WERI-Rb-1 (cell line): Measurements from ENCODE around the gene ADK.

Experiments
- DNase-seq: peaks from one replicate; pipeline ENCODE4 v3.0.0-alpha.2; 2020
- H3K27ac ChIP-seq: fragments of 250-450 bp; sonication (Bioruptor Pico); 2 replicates; pipeline ENCODE4 v1.5.1; 2020; ENCODE audit warnings: mild to moderate bottlenecking, moderate library complexity
- H3K27me3 ChIP-seq: fragments of 250-450 bp; sonication (Bioruptor Pico); 2 replicates; pipeline ENCODE4 v1.5.1; 2021; ENCODE audit warnings: mild to moderate bottlenecking, low read depth, moderate library complexity; ENCODE audit not compliant: insufficient read depth, severe bottlenecking
- H3K36me3 ChIP-seq: fragments of 250-450 bp; sonication (Bioruptor Pico); 2 replicates; pipeline ENCODE4 v1.5.1; 2020; ENCODE audit warnings: mild to moderate bottlenecking, moderate library complexity
- H3K4me3 ChIP-seq: 2 replicates; pipeline ENCODE4 v1.5.1; 2011; ENCODE audit warnings: low read depth, mild to moderate bottlenecking, control low read depth, low read length
- H3K9me3 ChIP-seq: fragments of 250-450 bp; sonication (Bioruptor Pico); 2 replicates; pipeline ENCODE4 v1.5.1; 2021; ENCODE audit warnings: mild to moderate bottlenecking, moderate library complexity; ENCODE audit not compliant: severe bottlenecking
- TF ChIP-seq, protein P1 (sequence below): IDR thresholded peaks from 2 replicates; pipeline ENCODE4 v1.5.1; 2011; ENCODE audit warnings: low read depth, mild to moderate bottlenecking, control low read depth, inconsistent platforms, low read length

Gene ADK

DNA sequence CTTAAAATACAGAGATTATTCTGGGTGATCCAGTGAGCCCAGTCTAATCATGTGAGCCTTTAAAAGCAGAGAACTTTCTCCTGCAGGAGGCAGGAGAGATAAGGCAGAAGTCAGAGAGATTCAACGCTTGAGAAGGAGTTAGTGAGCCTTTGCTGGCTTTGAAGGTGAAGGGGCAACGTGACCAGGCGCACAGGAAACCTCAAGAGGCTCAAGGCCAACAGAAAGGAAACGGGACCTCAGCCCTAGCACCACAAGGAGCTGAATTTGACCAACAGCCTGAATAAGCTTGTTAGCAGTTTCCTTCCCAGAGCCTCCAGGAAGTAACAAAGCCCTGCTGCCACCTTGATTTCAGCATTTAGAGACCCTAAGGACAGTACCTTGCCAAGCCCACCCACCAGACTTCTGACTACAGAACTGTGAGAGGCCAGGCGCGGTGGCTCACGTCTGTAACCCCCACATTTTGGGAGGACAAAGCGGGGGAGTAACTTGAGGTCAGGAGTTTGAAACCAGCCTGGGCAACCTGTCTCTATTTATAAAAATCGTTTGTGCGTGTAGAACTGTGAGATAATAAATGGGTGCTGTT lies 588.1 kb downstream of the ADK start:
- Histone ChIP-seq H3K27me3 (no peaks in the 10 kb centered on the region), H3K36me3 (no peaks in the 10 kb centered on the region), H3K9me3 (no peaks in the 10 kb centered on the region), H3K4me3 (no peak overlapping the region), H3K27ac (no peak overlapping the region)
- DNase-seq: no peak
- TF ChIP-seq, protein P1, sequence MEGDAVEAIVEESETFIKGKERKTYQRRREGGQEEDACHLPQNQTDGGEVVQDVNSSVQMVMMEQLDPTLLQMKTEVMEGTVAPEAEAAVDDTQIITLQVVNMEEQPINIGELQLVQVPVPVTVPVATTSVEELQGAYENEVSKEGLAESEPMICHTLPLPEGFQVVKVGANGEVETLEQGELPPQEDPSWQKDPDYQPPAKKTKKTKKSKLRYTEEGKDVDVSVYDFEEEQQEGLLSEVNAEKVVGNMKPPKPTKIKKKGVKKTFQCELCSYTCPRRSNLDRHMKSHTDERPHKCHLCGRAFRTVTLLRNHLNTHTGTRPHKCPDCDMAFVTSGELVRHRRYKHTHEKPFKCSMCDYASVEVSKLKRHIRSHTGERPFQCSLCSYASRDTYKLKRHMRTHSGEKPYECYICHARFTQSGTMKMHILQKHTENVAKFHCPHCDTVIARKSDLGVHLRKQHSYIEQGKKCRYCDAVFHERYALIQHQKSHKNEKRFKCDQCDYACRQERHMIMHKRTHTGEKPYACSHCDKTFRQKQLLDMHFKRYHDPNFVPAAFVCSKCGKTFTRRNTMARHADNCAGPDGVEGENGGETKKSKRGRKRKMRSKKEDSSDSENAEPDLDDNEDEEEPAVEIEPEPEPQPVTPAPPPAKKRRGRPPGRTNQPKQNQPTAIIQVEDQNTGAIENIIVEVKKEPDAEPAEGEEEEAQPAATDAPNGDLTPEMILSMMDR: peak; percentile 39; the same call in 1 of the 2 replicates

DNA sequence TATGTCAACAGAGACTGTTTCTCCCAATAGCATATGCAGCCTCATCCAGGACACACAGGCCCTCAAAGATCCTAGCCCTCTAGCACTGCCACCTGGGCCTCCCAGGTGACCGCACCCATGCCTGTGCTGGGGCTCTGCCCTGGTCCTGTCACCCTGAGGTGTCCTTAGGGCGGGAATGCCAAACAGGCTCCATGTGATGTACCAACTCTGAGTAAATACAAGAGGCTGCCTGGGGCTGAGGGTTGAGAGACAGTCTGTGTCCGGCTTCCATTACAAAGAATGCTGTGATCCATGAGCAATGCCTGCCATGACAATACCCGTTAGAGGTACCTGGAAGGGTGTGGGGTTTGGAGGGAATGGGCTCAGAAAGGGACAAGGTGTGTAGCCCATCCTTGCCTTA lies 592.4 kb downstream of the ADK start:
- Histone ChIP-seq H3K9me3 (no peaks in the 10 kb centered on the region), H3K4me3 (no peak overlapping the region), H3K27me3 (no peaks in the 10 kb centered on the region), H3K27ac (no peak overlapping the region), H3K36me3 (no peaks in the 10 kb centered on the region)
- DNase-seq: no peak
- TF ChIP-seq, protein P1: peak; percentile 10; the same call in 1 of the 2 replicates

DNA sequence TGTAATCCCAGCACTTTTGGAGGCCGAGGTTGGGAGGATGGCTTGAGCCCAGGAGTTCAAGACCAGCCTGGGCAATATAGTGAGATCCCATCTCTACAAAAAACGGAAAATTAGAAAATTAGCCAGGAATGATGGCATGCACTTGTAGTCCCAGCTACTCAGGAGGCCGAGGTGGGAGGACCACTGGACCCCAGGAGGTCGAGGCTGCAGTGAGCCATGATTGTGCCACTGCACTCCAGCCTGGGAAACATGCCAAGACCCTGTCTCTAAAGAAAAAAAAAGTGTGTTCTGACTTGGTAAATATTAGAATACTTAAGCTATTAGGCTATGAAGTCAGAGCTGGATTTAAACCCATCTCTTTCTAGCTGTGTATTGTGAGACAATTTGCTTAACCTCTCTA lies 594.4 kb downstream of the ADK start:
- Histone ChIP-seq H3K36me3 (no peaks in the 10 kb centered on the region), H3K9me3 (no peaks in the 10 kb centered on the region), H3K27ac (no peak overlapping the region), H3K4me3 (no peak overlapping the region), H3K27me3 (no peaks in the 10 kb centered on the region)
- TF ChIP-seq, protein P1: no peak
- no peak for DNase-seq

DNA sequence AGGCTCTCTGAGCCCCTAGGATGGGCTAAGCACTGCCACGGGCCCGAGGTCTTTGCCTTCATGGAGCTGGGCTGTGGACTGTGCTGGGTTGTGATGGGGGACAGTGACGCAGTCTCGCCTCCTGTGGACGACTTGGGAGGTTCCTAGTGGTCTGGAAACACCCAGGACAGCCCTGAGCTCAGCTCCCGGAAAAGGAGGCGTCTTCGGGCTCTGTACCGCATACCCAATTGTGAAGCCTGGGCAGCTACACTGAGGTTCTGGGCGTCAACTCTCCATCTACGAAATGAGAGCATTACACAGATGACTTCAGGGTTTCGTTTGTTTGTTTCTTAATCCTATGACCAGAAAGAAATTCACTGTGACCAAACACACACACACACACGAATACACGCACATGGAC lies 595.8 kb downstream of the ADK start:
- Histone ChIP-seq H3K27ac (no peak overlapping the region), H3K36me3 (no peaks in the 10 kb centered on the region), H3K27me3 (no peaks in the 10 kb centered on the region), H3K4me3 (no peak overlapping the region), H3K9me3 (no peaks in the 10 kb centered on the region)
- TF ChIP-seq, protein P1: no peak
- DNase-seq: no peak

DNA sequence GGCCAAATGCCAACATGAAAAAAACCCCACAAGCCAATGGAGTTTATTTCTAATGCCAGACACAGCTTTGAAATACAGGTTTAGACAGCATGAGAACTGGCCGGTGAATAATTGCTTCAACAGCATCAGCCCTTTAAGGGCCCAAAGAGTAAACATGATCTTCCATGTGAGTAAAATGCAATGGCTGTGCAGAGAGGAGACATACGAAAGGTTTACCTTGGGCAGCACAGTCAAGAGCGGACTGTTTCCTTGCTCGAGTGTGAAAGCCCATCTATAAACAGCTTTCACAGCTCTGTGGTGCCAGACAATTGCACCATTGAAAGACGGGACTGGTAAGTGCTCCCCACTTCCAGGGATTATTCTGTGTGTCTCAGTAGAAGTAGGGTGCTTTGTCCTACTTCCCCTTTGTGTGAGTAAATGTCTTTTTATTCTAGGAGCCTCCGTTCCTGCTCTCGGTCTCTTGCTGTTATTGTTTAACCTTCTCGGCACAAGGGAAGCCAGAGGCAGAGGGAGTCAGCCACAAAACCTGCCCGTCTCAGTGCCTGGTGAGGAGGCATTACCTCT lies 597.5 kb downstream of the ADK start:
- H3K9me3 ChIP-seq: no peaks in the 10 kb centered on the region
- TF ChIP-seq, protein P1: no peak
- DNase-seq: no peak
- H3K36me3 ChIP-seq: no peaks in the 10 kb centered on the region
- no peak overlapping the region for H3K4me3 ChIP-seq
- no peaks in the 10 kb centered on the region for H3K27me3 ChIP-seq
- no peak overlapping the region for H3K27ac ChIP-seq

DNA sequence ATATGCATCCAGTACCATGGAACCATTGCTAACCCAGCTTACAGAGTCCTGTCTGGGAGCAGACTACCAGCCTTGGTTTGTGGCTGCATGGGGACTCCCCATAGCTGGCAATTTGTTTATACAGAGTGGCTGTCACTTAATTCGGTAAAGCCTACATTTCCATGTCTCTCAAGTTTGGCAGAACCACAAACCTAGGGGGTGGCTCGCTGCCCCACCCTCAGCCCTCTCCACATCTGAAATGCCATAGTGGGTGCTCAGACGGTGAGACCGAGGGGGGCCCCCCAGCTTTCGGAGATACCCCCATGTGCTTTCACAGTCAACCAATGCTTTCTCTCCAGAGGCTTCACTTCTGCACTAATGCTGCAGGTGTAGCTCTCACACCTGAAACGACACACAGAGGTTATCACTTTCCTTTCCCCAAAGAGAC lies 599.8 kb downstream of the ADK start:
- H3K36me3 ChIP-seq: no peaks in the 10 kb centered on the region
- no peak for DNase-seq
- TF ChIP-seq, protein P1: no peak
- H3K4me3 ChIP-seq: no peak overlapping the region
- H3K27me3 ChIP-seq: no peaks in the 10 kb centered on the region
- H3K27ac ChIP-seq: no peak overlapping the region
- no peaks in the 10 kb centered on the region for H3K9me3 ChIP-seq
